ENCODE results near the gene COX15.

DNA sequence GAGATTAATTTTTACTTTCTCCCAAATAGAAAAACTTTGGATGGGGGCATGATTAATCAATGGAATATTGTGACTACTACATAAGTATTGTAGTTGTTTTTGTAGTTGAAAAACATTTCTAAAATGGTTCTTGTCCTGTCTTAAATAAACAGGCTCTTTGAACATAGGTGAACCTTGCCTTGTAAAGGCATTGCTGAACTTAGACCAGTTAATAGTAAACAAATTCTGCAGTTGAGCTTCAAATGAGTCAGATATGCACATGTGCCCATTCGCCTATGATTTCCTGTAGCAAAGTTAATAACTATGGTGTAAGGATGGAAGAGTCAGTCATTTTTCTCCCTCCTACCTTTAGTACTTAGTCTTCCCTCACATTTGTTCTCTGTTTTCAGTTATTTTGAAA, 22.7 kb upstream of the COX15 start:
- TF ChIP-seq POLR2A (IDR thresholded peaks at IDR 0.05) (no peak), POLR2AphosphoS5 (IDR thresholded peaks at IDR 0.05) (no peak)
- TF ChIP-seq, protein P1, sequence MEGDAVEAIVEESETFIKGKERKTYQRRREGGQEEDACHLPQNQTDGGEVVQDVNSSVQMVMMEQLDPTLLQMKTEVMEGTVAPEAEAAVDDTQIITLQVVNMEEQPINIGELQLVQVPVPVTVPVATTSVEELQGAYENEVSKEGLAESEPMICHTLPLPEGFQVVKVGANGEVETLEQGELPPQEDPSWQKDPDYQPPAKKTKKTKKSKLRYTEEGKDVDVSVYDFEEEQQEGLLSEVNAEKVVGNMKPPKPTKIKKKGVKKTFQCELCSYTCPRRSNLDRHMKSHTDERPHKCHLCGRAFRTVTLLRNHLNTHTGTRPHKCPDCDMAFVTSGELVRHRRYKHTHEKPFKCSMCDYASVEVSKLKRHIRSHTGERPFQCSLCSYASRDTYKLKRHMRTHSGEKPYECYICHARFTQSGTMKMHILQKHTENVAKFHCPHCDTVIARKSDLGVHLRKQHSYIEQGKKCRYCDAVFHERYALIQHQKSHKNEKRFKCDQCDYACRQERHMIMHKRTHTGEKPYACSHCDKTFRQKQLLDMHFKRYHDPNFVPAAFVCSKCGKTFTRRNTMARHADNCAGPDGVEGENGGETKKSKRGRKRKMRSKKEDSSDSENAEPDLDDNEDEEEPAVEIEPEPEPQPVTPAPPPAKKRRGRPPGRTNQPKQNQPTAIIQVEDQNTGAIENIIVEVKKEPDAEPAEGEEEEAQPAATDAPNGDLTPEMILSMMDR (IDR thresholded peaks at IDR 0.05): no peak

Data from suprapubic skin (tissue), 4 donors.